ENCODE measurements around the gene CALML4.

GRCh38 chr15:68223171-68223570, 18.0 kb upstream of the CALML4 start:
- no peak for TF ChIP-seq CTCF (IDR thresholded peaks at IDR 0.05)
- TF ChIP-seq POLR2A (IDR thresholded peaks at IDR 0.05) = no peak

Measured in lower leg skin (tissue), 3 donors.